K562 (cell line): ENCODE measurements around the gene PRKCB.
"Not testable (repeated sequence)": the region's sequence is repeated elsewhere in the genome, so short reads cannot be mapped to it uniquely, and the experiment has no call there.

ENCODE experiments used
- BCL6 ChIP-seq: fragments of 250-450 bp; sonication (Bioruptor Pico); IDR thresholded peaks from 2 replicates; pipeline ENCODE4 v1.4.0; 2020
- ERF ChIP-seq: fragments of 450-650 bp; formaldehyde crosslinking; IDR thresholded peaks from 2 replicates; pipeline ENCODE4 v1.4.0; 2020; ENCODE audit warnings: mild to moderate bottlenecking, mixed read lengths
- TF ChIP-seq, protein P1 (sequence below): sonication (generic); formaldehyde crosslinking; IDR thresholded peaks from 2 replicates; pipeline ENCODE4 v1.8.1; 2023; ENCODE audit warnings: mild to moderate bottlenecking, missing genetic modification reagents
- TF ChIP-seq, protein P2 (sequence below): fragments of 450-650 bp; IDR thresholded peaks from 2 replicates; pipeline ENCODE4 v1.7.1; 2018; ENCODE audit warnings: mild to moderate bottlenecking, low read depth; ENCODE audit not compliant: partially characterized antibody

DNA sequence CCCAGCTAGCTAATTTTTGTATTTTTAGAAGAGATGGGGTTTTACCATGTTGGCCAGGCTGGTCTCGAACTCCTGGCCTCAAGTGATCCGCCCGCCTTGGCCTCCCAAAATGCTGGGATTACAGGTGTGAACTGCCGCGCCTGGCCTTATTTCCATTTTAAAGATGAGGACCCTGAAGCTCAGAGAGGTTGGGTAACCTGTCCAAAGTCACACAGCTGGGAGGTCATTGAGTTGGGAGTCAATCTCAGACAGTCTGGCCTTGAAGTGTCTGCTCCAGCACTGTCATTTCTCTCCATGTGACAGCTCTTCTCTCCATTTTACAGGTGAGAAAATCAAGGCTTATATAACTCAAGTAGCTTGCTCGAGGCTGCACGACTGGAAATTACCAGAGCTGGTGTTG lies 179.2 kb downstream of the PRKCB start:
- TF ChIP-seq BCL6 (CRISPR knock-in tag); ERF: not testable (repeated sequence)
- TF ChIP-seq, protein P1, sequence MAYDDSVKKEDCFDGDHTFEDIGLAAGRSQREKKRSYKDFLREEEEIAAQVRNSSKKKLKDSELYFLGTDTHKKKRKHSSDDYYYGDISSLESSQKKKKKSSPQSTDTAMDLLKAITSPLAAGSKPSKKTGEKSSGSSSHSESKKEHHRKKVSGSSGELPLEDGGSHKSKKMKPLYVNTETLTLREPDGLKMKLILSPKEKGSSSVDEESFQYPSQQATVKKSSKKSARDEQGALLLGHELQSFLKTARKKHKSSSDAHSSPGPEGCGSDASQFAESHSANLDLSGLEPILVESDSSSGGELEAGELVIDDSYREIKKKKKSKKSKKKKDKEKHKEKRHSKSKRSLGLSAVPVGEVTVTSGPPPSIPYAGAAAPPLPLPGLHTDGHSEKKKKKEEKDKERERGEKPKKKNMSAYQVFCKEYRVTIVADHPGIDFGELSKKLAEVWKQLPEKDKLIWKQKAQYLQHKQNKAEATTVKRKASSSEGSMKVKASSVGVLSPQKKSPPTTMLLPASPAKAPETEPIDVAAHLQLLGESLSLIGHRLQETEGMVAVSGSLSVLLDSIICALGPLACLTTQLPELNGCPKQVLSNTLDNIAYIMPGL (CRISPR knock-in tag): not testable (repeated sequence)
- TF ChIP-seq, protein P2, sequence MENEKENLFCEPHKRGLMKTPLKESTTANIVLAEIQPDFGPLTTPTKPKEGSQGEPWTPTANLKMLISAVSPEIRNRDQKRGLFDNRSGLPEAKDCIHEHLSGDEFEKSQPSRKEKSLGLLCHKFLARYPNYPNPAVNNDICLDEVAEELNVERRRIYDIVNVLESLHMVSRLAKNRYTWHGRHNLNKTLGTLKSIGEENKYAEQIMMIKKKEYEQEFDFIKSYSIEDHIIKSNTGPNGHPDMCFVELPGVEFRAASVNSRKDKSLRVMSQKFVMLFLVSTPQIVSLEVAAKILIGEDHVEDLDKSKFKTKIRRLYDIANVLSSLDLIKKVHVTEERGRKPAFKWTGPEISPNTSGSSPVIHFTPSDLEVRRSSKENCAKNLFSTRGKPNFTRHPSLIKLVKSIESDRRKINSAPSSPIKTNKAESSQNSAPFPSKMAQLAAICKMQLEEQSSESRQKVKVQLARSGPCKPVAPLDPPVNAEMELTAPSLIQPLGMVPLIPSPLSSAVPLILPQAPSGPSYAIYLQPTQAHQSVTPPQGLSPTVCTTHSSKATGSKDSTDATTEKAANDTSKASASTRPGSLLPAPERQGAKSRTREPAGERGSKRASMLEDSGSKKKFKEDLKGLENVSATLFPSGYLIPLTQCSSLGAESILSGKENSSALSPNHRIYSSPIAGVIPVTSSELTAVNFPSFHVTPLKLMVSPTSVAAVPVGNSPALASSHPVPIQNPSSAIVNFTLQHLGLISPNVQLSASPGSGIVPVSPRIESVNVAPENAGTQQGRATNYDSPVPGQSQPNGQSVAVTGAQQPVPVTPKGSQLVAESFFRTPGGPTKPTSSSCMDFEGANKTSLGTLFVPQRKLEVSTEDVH: not testable (repeated sequence)
